Measurements from ENCODE around the gene AXIN1.

DNA sequence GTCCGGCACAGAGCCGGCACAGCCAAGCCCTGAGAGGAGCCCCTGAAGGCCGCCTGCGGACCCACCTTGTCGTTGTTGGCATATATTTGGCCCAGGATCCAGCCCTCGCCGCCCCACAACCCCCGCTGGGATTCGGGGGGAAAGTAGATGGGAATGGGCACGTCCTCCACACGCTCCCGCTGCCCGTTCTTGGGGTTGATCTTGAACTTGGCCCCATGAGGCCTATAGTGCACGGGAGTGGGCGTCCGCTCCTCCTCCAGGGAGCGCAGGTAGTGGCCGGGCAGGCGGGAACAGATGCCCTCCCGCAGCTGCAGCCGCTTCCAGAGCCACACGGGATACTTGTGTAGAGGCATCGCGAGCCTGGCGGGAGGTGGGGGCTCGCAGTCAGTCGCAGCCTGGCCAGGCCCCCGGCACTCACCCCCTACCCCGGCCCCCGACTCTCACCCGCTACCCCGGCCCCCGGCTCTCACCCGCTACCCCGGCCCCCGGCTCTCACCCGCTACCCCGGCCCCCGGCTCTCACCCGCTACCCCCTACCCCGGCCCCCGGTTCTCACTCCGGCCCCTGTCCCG lies 17.4 kb upstream of the AXIN1 start:
- TF ChIP-seq EP300 (IDR thresholded peaks at IDR 0.05; ENCODE audit: borderline replicate concordance) (no peak), TAF1 (IDR thresholded peaks at IDR 0.05; ENCODE audit: low read depth) (no peak), NFIC (IDR thresholded peaks at IDR 0.05) (no peak), RAD21 (IDR thresholded peaks at IDR 0.05; ENCODE audit: low read depth) (no peak), ZBTB7A (IDR thresholded peaks at IDR 0.05; ENCODE audit: low read depth) (no peak), TCF12 (IDR thresholded peaks at IDR 0.05; ENCODE audit: low read depth) (no peak), FOXM1 (IDR thresholded peaks at IDR 0.05; ENCODE audit: borderline replicate concordance, low read depth) (no peak)
- TF ChIP-seq, protein P1, sequence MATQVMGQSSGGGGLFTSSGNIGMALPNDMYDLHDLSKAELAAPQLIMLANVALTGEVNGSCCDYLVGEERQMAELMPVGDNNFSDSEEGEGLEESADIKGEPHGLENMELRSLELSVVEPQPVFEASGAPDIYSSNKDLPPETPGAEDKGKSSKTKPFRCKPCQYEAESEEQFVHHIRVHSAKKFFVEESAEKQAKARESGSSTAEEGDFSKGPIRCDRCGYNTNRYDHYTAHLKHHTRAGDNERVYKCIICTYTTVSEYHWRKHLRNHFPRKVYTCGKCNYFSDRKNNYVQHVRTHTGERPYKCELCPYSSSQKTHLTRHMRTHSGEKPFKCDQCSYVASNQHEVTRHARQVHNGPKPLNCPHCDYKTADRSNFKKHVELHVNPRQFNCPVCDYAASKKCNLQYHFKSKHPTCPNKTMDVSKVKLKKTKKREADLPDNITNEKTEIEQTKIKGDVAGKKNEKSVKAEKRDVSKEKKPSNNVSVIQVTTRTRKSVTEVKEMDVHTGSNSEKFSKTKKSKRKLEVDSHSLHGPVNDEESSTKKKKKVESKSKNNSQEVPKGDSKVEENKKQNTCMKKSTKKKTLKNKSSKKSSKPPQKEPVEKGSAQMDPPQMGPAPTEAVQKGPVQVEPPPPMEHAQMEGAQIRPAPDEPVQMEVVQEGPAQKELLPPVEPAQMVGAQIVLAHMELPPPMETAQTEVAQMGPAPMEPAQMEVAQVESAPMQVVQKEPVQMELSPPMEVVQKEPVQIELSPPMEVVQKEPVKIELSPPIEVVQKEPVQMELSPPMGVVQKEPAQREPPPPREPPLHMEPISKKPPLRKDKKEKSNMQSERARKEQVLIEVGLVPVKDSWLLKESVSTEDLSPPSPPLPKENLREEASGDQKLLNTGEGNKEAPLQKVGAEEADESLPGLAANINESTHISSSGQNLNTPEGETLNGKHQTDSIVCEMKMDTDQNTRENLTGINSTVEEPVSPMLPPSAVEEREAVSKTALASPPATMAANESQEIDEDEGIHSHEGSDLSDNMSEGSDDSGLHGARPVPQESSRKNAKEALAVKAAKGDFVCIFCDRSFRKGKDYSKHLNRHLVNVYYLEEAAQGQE (IDR thresholded peaks at IDR 0.05; ENCODE audit: low read depth), result no peak
- TF ChIP-seq, protein P2, sequence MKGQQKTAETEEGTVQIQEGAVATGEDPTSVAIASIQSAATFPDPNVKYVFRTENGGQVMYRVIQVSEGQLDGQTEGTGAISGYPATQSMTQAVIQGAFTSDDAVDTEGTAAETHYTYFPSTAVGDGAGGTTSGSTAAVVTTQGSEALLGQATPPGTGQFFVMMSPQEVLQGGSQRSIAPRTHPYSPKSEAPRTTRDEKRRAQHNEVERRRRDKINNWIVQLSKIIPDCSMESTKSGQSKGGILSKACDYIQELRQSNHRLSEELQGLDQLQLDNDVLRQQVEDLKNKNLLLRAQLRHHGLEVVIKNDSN (IDR thresholded peaks at IDR 0.05), result no peak
- TF ChIP-seq, protein P3, sequence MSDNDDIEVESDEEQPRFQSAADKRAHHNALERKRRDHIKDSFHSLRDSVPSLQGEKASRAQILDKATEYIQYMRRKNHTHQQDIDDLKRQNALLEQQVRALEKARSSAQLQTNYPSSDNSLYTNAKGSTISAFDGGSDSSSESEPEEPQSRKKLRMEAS (IDR thresholded peaks at IDR 0.05), result no peak

Data from Ishikawa (cell line).